HG02798 (cell line): ENCODE data around the gene TBX20.
"Not testable (repeated sequence)": the region's sequence is repeated elsewhere in the genome, so short reads cannot be mapped to it uniquely, and the experiment has no call there.

Experiments used
- ATAC-seq: cut with Tn5 transposase; IDR thresholded peaks from one replicate; pipeline ENCODE4 v1.9.1; 2021; ENCODE audit warnings: mild to moderate bottlenecking; ENCODE audit not compliant: unreplicated experiment, poor library complexity

TBX20 gene

GRCh38 chr7:35229116-35229780, 24.7 kb downstream of the TBX20 start:
- ATAC-seq = not testable (repeated sequence)

DNA sequence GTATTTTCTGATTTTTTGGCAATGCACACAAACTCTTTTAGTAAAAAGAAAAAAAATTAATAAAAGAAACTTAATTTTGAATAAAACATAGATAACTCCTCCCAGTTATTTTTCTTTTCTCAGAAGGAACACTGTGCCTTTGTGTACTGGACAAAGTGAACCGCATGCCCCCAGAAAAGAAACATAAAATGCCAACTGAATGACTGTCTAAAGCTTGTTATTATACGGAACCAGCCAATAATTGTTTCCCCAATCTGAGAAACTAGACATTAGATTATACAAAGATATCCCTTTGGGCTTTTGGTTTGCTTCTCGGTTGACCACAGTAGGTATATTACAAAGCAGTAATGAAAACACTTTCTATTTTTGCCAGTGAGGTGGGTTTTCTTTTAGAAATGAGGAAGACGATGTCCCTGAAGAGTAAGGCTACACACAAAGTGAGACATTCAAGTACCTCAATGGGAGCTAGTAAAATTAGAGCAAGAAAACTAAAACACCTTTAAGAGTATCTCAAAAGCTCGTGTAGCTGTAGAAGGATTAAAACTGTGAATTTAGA, 25.3 kb downstream of the TBX20 start:
- ATAC-seq = not testable (repeated sequence)

DNA sequence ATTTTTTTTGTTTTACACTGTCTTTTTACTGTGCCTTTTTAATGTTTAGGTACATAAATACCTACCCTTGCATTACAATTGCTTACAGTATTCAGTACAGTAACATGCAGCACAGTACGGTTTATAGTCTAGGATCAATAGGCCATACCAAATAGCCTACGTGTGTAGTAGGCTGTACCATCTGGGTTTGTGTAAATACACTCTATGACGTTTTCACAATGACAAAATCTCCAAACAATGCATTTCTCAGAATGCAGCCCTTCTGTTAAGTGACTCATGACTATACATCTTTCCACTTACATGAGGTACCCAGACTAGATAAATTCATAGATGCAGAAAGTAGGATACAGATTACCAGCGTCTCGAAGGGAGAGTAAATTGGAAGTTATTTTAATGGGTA, 26.5 kb downstream of the TBX20 start:
- not testable (repeated sequence) for ATAC-seq

DNA sequence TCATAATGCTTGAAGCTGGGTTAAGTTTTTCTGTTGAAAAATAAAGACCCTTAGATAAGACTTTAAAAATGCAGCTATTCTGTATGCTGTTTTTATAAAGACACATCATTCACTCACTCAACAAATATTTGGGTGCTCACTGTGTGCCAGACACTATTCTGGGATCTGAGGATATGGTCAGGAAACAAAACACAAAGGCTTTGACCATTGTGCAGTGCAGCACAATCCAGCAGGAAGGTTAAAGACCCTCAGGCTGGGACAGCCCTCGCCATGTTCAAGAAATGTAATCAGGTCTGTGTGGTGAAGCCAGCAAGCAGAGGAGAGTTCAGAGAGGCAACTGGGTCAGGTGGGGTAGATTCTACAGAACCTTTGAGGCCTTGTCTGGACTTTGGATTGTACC, 31.5 kb downstream of the TBX20 start:
- ATAC-seq = not testable (repeated sequence)

DNA sequence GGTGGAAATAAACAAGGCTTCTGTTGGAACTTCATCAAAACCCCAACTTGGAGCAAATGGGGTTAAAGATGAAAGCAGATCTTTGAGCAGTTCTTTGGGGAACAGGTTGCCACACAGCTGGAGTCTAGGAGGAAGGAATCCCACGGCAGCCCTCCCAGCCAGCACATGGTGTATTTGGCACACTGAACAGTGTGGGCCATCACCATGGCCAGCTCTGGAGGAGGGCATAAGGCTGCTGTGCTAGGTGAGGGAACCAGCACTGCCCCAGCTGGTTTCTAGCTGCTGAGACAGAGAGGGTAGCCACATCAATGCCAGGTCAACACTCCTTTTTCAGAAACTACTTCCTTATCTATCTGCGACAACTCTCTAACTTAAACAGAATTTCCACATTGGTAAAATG, 33.7 kb downstream of the TBX20 start:
- not testable (repeated sequence) for ATAC-seq

GRCh38 chr7:35216033-35216432, 37.9 kb downstream of the TBX20 start:
- not testable (repeated sequence) for ATAC-seq

DNA sequence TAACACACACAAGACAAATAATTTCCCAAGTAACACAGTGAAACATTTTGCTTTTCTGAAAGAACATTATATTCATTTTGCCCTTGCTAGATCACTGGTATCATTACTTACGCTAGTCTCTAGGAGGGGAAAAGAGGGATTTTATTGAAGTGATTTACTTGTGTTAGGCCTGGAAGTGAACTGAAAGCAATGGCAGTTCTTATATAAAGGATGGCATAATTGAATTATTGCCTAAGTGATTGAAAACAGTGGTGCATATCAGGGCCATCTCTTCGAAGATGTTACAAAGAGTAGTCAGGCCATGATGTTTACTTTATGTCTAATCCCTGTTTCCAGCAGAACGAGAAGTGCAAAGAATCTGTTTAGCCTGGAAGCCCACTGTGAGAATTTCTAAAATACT, 38.8 kb downstream of the TBX20 start:
- not testable (repeated sequence) for ATAC-seq

- ATAC-seq = not testable (repeated sequence)
Measured at GRCh38 chr7:35206924-35207323, 47.0 kb downstream of the TBX20 start.

DNA sequence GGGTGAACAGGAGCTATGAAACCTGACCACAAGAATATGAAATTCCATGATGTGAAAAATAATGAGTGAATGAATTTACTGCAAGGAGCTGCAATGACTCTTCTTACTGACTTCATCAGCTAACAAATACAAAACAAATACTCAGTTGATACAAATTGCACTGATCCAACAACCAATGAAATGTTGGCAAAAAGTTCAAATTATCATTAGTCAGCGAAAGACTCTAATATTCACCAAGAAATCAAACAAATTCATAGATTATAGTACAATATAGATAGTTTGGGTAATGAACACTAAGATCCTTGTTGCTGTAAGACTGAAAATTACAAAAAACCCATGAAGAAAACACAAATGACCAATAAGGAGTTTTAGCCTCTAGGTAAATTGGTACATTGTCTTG, 49.0 kb downstream of the TBX20 start:
- ATAC-seq = not testable (repeated sequence)

GRCh38 chr7:35204031-35204430, 49.9 kb downstream of the TBX20 start:
- ATAC-seq = not testable (repeated sequence)

GRCh38 chr7:35202353-35202752, 51.5 kb downstream of the TBX20 start:
- not testable (repeated sequence) for ATAC-seq

- not testable (repeated sequence) for ATAC-seq
Measured at GRCh38 chr7:35200170-35200569, 53.7 kb downstream of the TBX20 start.

DNA sequence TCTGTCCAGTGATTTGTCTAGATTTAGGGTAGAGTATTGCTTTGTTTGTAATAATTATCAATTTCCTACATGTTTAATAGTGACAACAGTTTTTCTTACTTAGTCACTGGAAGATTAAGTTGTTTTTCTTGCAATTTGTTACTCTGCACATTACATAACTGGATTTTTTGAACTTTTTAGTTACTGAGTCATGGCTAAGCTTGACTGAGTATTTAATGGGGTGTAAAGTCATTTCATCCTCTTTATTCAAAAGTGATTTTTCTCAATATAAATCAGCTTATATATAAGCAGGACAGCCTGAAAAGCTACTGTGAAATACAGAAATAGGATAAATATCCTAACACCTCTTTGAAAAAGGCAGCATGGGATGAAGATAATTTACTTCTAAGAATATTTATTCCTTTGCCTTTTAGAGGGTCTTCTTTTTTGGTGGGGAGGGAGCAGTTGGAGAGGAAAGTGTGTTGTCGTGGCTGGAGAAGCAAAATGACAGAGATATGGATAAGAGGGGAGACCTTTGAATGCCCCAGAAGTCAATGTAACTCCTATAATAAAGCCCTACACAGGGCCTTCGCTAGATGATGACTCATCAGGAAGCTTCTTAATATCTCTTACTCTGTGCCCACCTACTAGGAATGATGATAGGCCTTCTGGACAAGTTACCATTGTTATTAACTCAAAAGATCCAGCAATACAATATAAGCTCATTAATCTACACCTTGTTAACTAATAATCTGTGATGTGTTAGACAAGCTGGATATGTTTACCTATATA, 55.3 kb downstream of the TBX20 start:
- not testable (repeated sequence) for ATAC-seq

- not testable (repeated sequence) for ATAC-seq
Measured at GRCh38 chr7:35191571-35191970, 62.3 kb downstream of the TBX20 start.

DNA sequence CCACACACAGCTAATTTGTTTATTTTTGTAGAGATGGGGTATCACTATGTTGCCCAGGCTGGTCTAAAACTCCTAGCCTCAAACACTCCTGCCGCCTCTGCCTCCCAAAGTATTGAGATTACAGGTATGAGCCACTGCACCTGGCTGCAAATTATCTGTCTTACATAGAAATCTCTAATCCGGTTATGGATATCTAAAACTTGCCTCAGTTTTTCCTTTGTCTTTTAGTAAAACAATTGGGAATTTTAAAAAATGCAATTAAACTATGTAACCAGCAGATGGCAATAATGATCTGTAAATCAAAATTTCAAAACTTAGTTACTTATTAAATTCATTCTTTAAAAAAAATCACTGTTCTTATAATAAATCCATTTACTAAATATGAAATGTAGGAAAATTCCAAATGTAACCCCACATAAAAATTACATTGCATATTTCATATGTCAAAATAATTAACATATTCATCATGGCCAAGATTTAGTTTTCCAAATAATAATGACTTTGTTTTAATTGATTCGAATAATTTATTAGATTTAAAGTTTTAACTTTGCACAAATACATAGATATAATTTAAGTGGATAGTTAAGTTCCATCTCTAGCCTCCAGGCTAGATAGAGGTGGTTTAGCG, 63.6 kb downstream of the TBX20 start:
- not testable (repeated sequence) for ATAC-seq

GRCh38 chr7:35186751-35187150, 67.1 kb downstream of the TBX20 start:
- ATAC-seq = not testable (repeated sequence)

GRCh38 chr7:35185908-35186731, 67.8 kb downstream of the TBX20 start:
- ATAC-seq = no peak

GRCh38 chr7:35185578-35185907, 68.4 kb downstream of the TBX20 start:
- not testable (repeated sequence) for ATAC-seq

DNA sequence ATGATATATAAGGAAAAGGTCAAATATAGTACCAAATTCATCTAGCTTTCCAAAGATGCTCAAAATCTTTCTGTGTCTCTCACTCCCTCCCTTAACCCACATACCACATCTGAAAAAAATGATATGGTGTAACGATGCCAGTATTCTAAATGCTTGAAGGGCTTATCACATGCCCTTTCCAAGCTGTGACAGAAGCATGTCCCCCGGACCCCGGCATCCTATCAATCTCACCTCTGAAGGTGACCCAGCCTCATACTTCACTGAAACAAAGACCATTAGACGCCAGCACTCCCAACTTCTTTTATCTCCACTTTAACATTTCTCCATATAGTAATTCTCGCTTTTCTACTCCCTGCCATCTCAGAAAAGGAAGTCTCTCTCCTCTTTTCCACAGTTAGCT, 68.9 kb downstream of the TBX20 start:
- ATAC-seq = not testable (repeated sequence)

DNA sequence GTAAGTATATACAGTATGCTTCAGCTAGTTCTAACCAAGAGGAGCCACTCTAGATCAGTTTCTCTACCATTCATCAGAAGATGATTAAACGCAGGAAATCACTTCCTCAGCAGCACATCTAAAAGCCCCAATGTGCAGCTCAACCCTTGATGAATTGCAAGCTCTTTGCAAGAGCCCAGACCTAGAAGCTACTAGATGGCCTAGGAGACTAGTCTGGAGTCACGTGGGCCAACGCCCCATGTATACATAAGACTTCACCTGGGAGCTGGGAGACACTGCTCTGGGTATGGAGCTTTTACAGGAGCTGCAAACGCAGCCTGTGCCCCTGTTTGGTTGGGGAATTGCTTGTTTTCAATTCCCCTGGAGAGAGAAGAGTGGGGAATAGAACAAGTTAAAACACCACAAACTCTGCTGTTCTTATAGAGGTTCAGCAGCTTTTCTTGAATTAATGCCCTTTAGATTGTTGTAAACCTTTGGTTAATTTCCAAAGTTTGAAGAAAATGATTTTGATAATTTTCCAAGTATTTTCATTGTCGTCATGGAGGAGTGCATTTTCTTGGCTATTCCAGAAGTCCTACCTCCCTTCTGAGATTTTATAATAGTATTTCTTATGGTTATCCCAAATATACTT, 69.9 kb downstream of the TBX20 start:
- ATAC-seq = not testable (repeated sequence)
